B cell (primary cell): ENCODE data around the gene CXorf65.

Source experiments
- EZH2 ChIP-seq: IDR thresholded peaks from 2 replicates; pipeline ENCODE4 v1.6.1; 2012; ENCODE audit warnings: borderline replicate concordance, low read depth, mild to moderate bottlenecking, moderate library complexity, low read length; ENCODE audit not compliant: insufficient read depth, poor library complexity, severe bottlenecking
- TF ChIP-seq, protein P1 (sequence below): fragments of 200-600 bp; IDR thresholded peaks from one replicate; pipeline ENCODE4 v1.8.0; 2022; ENCODE audit warnings: antibody characterized with exemption, mild to moderate bottlenecking

GRCh38 chrX:71128915-71129765, 22.6 kb upstream of the CXorf65 start:
- no peak for TF ChIP-seq EZH2
- TF ChIP-seq, protein P1, sequence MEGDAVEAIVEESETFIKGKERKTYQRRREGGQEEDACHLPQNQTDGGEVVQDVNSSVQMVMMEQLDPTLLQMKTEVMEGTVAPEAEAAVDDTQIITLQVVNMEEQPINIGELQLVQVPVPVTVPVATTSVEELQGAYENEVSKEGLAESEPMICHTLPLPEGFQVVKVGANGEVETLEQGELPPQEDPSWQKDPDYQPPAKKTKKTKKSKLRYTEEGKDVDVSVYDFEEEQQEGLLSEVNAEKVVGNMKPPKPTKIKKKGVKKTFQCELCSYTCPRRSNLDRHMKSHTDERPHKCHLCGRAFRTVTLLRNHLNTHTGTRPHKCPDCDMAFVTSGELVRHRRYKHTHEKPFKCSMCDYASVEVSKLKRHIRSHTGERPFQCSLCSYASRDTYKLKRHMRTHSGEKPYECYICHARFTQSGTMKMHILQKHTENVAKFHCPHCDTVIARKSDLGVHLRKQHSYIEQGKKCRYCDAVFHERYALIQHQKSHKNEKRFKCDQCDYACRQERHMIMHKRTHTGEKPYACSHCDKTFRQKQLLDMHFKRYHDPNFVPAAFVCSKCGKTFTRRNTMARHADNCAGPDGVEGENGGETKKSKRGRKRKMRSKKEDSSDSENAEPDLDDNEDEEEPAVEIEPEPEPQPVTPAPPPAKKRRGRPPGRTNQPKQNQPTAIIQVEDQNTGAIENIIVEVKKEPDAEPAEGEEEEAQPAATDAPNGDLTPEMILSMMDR, result peak; percentile 77
